Measurements from ENCODE around the gene CAMK1D.
"Not testable (repeated sequence)": the region's sequence is repeated elsewhere in the genome, so short reads cannot be mapped to it uniquely, and the experiment has no call there.

CAMK1D gene

GRCh38 chr10:12834721-12835120, 485.4 kb downstream of the CAMK1D start:
- DNase-seq, result no peak

DNA sequence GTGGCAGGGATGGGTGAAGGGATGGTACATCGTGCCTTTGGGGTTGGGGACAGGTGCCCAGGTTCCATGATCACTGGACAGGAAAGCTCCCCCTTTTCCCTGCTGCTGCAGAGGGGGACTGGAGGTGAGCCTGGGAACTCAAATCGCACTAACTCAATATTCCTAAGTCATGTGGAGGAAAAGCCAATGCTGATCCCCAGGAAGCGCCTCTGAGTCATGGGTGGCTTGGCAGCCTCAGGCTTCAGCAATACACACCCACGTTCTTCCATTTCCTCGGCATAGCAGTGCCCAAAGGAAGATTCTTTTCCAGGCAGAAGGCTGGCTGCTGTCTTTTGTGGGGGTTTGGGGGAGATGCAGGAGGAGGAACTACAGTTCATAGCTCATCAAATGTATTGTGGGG, 486.4 kb downstream of the CAMK1D start:
- DNase-seq, result no peak

- no peak for DNase-seq
These were observed 489.0 kb downstream of the CAMK1D start for GRCh38 chr10:12838366-12838765.

DNA sequence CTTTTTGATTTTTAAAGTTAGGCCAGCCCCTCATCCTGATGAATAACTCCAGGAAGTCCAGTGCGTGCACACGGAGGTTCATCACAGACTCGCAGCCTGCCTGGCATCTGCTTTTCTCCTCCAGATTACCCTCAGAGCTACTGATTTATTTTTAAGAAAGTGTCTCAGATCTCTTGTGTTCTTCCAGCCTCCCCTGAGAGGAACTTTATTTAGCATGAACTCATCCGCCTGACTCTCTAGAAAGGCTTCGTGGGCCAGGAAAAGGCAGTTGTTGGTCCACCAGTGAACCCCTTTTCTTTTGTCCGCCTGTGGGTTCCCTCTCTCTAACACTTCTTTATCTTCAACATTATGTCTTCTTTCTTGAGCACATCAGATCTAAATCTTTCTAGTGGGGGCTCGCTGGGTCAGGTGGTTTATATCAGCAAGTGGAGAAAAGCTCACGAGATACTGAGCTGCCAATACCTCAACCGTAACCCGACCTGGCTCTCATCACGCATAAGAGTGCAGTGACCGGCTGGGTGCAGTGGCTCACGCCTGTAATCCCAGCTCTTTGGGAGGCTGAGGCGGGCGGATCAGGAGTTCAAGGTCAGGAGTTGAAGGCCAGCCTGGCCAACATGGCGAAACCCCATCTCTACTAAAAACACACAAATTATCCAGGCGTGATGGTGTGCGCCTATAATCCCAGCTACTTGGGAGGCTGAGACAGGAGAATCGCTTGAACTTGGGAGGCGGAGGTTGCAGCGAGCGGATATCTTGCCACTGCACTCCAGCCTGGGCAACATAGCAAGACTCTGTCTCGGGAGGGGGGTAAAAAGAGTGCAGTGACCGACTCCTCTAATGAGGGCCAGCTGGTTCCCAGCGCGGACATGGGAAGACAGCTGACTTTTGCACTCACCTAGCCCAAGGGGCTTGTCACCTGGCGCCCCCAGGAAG, 489.9 kb downstream of the CAMK1D start:
- no peak for DNase-seq

- no peak for DNase-seq
These were observed 490.7 kb downstream of the CAMK1D start for GRCh38 chr10:12839941-12840611.

- no peak for DNase-seq
These were observed 492.1 kb downstream of the CAMK1D start for GRCh38 chr10:12841426-12841825.

- no peak for DNase-seq
These were observed 492.5 kb downstream of the CAMK1D start for GRCh38 chr10:12841826-12842225.

- DNase-seq, result no peak
These were observed 493.0 kb downstream of the CAMK1D start for GRCh38 chr10:12842310-12842709.

DNA sequence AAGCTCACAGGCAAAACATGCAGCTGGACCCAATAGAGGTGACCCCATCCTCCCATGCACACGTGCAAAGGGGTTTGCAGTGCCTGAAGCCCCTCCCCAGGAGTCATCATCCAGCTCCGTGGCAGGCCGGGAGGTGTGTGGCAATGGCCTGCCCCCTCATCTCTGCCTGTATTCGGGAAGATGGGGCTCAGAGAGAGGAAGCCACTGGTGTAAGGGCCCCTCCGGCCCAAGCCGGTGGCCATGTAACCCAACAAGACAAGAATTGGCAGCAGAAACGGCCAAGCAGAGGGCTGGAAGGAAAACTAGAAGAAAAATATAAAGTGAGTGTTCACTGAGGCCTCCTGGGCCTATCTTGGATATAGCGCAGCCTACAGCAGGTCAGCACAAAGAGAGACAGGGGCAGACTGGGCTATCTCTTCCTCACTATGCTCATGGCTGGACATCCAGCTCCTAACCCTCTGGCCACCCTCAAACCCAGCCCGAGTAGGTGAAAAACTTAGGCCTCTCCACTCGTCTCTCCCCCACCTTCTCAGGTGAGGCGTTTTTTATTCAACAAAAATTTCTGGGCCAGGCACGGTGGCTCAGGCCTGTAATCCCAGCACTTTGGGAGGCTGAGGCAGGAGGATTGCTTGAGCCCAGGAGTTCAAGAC, 494.1 kb downstream of the CAMK1D start:
- no peak for DNase-seq

DNA sequence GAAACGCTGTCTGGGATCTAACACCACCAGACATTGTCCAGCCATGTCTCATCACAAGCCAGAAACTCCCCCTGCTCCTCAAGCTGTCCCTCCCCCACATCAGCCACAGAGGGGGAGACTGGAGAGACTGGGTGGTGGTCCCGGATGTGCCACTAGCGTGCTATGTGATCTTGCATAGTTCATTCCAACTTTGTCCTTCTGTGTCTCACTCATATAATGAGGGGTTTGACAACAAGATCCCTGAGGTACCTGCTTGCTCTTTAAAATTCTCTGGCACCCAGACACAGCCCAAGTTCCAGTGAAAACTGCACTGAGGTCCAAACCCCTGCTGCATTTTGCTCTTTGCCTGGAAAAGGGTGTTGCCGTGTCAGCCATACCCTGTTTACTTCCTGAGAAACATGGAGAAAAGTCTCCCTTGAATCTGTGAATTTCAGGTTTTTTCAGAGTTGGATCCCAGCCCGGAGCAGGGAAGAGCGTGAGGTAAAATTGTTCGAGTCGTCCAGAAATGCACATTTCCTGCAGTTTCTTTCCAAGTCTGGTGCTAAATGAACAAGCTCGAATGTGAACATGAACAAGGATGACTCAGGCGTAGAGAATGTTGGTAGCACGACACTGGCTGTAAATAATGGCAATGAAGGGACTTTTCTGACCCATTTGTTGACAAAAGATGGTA, 495.6 kb downstream of the CAMK1D start:
- peak; percentile 79 for DNase-seq

DNA sequence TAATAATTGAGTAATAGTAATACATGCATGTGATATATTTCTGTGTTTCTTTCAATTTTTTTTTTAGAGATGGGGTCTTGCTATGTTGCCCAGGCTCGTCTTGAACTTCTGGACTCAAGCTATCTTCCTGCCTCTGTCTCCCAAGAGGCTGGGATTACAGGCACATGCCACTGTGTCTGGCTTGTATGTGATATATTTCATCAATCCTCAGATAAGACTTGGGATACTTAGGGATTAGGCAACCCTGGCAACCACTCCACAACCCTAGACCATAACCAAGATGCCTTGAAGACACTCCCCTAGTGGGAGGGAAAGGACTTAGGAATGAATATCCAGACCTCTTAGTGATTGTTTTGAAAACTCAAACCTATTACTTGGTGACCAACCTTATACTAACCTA, 497.4 kb downstream of the CAMK1D start:
- no peak for DNase-seq

GRCh38 chr10:12847361-12847975, 498.1 kb downstream of the CAMK1D start:
- peak; percentile 67 for DNase-seq

- DNase-seq, result no peak
These were observed 499.3 kb downstream of the CAMK1D start for GRCh38 chr10:12848439-12849173.

GRCh38 chr10:12849319-12850181, 500.2 kb downstream of the CAMK1D start:
- DNase-seq, result peak; percentile 63

GRCh38 chr10:12852687-12853086, 503.3 kb downstream of the CAMK1D start:
- peak; percentile 10 for DNase-seq

DNA sequence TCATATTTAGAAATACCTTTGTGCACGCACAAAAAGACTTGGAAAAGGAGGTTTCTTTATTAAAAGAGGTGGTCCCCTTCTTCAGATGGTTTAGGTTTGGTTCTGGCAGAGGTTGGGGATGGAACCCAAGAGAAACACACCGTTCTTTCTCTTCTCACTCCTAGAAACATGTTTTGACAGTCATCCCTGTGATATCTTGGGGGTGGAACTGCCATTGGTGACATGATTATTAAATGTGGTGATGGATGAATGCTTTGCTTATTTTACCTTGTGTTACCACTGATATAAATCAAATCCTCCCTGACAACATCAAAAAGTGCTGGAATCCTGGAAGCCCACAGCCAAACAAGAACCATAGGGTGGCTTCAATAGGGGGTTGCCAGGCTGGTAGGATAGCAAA, 505.6 kb downstream of the CAMK1D start:
- peak; percentile 3 for DNase-seq

DNA sequence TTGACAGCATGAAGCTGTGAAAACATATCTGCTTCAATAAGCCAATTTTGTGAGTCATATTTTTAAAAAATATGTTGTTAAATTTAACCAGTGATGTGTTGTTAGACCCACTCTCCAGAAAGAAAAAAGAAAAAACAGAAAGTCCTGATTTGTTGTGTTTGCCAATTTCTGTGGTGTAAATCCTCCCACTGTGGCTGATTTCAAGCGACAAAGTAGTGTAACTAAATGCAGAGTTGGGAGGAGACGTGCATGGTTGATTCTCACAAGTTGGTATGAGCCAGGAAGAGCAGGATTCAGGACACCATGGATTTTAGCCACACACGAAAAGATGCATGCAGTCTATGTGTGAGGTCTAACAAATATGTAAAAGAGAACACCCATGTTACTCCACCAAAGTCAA, 513.1 kb downstream of the CAMK1D start:
- no peak for DNase-seq

DNA sequence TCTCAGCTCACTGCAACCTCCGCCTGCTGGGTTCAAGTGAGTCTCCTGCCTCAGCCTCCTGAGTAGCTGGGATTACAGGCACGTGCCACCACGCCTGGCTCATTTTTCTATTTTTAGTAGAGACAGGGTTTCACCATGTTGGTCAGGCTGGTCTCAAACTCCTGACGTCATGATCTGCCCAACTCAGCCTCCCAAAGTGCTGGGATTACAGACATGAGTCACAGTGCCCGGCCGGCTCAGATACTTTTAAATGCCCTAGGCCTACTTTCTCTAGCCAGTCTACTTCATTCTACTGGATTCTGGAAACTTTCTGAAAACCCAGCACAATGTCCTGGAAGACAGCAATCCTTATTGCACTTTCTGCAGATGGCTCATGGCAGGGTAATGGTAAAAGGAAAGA, 516.2 kb downstream of the CAMK1D start:
- not testable (repeated sequence) for DNase-seq

DNA sequence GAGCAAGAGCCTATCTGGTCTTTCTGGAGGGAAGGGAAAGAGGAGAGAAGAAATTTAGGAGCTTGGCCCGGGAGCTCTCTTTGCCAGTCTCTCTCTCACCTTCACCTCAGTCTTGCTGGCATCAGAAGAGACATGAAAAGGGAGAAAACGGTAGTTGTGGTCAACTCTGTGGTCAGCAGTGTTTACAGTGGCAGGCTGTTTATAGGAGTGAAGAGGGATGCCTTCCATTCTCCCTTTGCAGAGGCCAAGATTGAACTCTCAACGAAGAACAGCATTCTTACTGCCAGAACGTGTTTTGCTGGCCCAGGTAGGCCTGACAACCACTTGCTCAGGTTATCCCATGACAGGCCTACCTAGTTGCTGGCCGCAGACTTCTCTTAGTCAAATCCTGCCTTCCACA, 518.9 kb downstream of the CAMK1D start:
- DNase-seq, result no peak

DNA sequence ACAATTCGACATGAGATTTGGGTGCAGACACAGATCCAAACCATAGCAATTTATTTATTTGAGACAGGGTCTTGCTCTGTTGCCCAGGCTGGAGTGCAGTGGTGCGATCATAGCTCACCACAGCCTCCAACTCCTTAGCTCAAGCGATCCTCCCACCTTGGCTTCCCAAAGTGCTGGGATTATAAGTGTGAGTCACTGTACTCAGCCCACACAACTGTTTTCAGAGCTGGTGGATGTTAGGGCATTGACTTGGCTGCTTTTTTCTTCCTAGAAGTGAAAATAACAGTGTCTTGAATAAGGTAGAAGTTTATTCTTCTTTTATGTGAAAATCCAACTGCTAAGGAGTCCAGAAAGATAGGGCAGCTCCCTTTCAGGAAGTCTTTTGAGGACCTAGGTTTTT, 520.1 kb downstream of the CAMK1D start:
- no peak for DNase-seq

DNA sequence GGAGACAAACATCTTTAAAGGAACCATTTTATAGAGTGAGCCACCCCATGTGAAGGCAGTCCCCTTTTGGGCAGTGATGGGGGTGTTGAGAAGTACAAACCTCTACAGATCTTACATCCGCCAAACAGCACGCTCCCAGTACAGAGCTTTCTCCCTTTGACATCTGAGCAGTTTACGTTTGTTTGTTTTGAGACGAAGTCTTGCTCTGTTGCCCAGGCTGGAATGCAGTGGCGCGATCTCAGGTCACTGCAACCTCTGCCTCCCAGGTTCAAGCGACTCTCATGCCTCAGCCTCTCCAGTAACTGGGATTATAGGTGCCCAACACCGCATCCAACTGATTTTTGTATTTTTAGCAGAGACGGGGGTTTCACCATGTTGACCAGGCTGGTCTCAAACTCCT, 523.2 kb downstream of the CAMK1D start:
- DNase-seq, result no peak
